ENCODE data around the gene SMARCA2.

Gene SMARCA2

DNA sequence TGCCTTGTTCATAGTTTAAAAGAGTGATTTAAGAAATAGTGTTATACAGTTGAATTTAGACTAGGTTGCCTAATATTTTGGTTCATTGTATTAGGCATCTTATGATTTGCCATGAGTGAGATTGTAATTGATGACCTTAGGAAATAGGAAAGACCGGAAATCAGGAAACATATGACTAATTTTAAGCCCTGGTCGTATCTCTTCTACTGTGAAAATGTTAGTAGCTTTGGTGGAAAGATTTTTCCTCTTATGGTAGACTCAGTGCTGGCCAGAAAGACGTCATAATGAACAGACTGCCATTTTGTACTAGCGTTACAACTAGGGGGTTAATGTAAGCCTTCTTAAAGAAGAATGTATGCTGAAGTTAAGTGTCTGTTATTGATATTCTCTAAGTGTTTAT lies 21.7 kb downstream of the SMARCA2 start:
- no peak overlapping the region for H3K9ac ChIP-seq (ENCODE audit: low read depth in 1 of 2, low read length in 2 of 2)
- peaks cover 39 to 50% of the 10 kb centered on the region in 2 donors for H3K36me3 ChIP-seq (ENCODE audit: control insufficient read depth in 2 of 2, insufficient read depth in 2 of 2, low read length in 2 of 2)
- no peaks in the 10 kb centered on the region for H3K9me3 ChIP-seq (ENCODE audit: control insufficient read depth in 2 of 2, low read length in 2 of 2)
- H3K4me3 ChIP-seq (ENCODE audit: low read length in 2 of 2): no peak overlapping the region
- no peak overlapping the region for H3K27ac ChIP-seq (ENCODE audit: low read depth in 2 of 2, low read length in 2 of 2)
- H3K4me1 ChIP-seq (ENCODE audit: control insufficient read depth in 2 of 2, insufficient read depth in 2 of 2, low read length in 2 of 2): no peaks in the 10 kb centered on the region
- H3K27me3 ChIP-seq (ENCODE audit: control insufficient read depth in 2 of 2, insufficient read depth in 2 of 2, low read length in 2 of 2): no peaks in the 10 kb centered on the region

DNA sequence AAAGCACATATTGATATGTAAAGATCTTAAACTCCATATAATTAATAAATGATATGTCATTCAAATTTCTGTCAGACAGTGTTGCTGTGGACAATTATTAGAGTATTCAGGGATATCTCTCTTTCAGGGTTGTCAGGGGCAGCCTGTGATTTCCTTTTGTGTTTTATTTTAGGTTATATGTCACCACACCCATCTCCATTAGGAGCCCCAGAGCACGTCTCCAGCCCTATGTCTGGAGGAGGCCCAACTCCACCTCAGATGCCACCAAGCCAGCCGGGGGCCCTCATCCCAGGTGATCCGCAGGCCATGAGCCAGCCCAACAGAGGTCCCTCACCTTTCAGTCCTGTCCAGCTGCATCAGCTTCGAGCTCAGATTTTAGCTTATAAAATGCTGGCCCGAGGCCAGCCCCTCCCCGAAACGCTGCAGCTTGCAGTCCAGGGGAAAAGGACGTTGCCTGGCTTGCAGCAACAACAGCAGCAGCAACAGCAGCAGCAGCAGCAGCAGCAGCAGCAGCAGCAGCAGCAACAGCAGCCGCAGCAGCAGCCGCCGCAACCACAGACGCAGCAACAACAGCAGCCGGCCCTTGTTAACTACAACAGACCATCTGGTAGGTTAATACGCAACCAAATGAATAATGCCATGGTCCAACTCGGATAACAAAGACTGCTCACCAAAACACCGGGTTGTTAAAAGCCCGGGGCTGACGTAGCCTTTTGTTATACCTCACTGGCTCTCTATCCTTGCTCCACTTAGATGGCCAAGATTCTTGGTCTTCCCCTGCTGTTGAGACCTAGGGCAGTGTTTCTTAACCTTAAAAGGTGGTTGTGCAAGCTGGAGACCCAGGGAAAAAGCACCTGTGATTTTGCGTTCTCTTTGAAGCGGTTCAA lies 24.4 kb downstream of the SMARCA2 start:
- Histone ChIP-seq H3K4me1 (ENCODE audit: control insufficient read depth in 2 of 2, insufficient read depth in 2 of 2, low read length in 2 of 2) (no peaks in the 10 kb centered on the region), H3K27ac (ENCODE audit: low read depth in 2 of 2, low read length in 2 of 2) (no peak overlapping the region), H3K36me3 (ENCODE audit: control insufficient read depth in 2 of 2, insufficient read depth in 2 of 2, low read length in 2 of 2) (peaks cover 25 to 38% of the 10 kb centered on the region in 2 donors), H3K9me3 (ENCODE audit: control insufficient read depth in 2 of 2, low read length in 2 of 2) (no peaks in the 10 kb centered on the region), H3K27me3 (ENCODE audit: control insufficient read depth in 2 of 2, insufficient read depth in 2 of 2, low read length in 2 of 2) (no peaks in the 10 kb centered on the region), H3K9ac (ENCODE audit: low read depth in 1 of 2, low read length in 2 of 2) (no peak overlapping the region), H3K4me3 (ENCODE audit: low read length in 2 of 2) (no peak overlapping the region)

DNA sequence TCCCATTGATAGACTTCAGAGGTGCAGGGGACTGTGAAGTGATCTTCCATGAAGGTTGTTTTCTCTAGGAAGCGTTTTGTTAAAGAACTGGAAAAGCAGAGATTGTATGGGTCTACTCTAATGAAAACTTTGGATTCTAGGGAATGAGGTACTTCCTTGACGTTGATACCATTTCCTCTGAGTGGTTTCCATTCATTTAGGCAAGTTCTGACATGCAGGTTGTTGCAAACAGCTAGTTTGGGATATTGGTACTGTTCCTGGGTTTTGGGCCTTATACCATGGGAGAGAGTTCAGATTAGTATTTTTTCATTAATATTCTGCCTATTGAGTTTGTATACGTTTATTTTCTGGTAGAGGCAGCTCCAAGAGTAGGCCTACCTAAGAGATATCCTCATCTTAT lies 25.7 kb downstream of the SMARCA2 start:
- H3K27me3 ChIP-seq (ENCODE audit: control insufficient read depth in 2 of 2, insufficient read depth in 2 of 2, low read length in 2 of 2): no peaks in the 10 kb centered on the region
- no peak overlapping the region for H3K9ac ChIP-seq (ENCODE audit: low read depth in 1 of 2, low read length in 2 of 2)
- no peaks in the 10 kb centered on the region for H3K4me1 ChIP-seq (ENCODE audit: control insufficient read depth in 2 of 2, insufficient read depth in 2 of 2, low read length in 2 of 2)
- no peaks in the 10 kb centered on the region for H3K9me3 ChIP-seq (ENCODE audit: control insufficient read depth in 2 of 2, low read length in 2 of 2)
- H3K36me3 ChIP-seq (ENCODE audit: control insufficient read depth in 2 of 2, insufficient read depth in 2 of 2, low read length in 2 of 2): peaks cover 25 to 41% of the 10 kb centered on the region in 2 donors
- no peak overlapping the region for H3K27ac ChIP-seq (ENCODE audit: low read depth in 2 of 2, low read length in 2 of 2)
- no peak overlapping the region for H3K4me3 ChIP-seq (ENCODE audit: low read length in 2 of 2)

DNA sequence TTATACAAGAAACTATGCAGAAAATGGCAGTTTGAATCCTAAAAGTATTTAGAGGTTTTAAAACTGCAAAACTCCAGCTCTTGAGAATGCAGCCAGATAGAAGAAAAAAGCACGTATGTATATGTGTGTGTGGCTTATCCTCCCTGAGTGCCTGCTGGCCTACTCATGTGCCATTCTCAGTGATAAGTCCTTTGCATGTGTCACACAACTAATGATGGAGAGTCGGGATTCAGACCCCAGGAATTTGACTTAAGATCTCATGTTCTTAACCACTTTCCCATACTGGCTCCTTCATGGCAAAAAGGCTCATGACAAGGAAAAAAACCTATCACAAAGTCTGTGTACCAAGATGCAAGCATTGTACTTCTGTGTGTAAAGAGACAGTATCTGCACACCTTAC lies 26.6 kb downstream of the SMARCA2 start:
- no peak overlapping the region for H3K4me3 ChIP-seq (ENCODE audit: low read length in 2 of 2)
- H3K27ac ChIP-seq (ENCODE audit: low read depth in 2 of 2, low read length in 2 of 2): no peak overlapping the region
- no peaks in the 10 kb centered on the region for H3K27me3 ChIP-seq (ENCODE audit: control insufficient read depth in 2 of 2, insufficient read depth in 2 of 2, low read length in 2 of 2)
- H3K36me3 ChIP-seq (ENCODE audit: control insufficient read depth in 2 of 2, insufficient read depth in 2 of 2, low read length in 2 of 2): peaks cover 25 to 33% of the 10 kb centered on the region in 2 donors
- no peak overlapping the region for H3K9ac ChIP-seq (ENCODE audit: low read depth in 1 of 2, low read length in 2 of 2)
- no peaks in the 10 kb centered on the region for H3K9me3 ChIP-seq (ENCODE audit: control insufficient read depth in 2 of 2, low read length in 2 of 2)
- no peaks in the 10 kb centered on the region for H3K4me1 ChIP-seq (ENCODE audit: control insufficient read depth in 2 of 2, insufficient read depth in 2 of 2, low read length in 2 of 2)

DNA sequence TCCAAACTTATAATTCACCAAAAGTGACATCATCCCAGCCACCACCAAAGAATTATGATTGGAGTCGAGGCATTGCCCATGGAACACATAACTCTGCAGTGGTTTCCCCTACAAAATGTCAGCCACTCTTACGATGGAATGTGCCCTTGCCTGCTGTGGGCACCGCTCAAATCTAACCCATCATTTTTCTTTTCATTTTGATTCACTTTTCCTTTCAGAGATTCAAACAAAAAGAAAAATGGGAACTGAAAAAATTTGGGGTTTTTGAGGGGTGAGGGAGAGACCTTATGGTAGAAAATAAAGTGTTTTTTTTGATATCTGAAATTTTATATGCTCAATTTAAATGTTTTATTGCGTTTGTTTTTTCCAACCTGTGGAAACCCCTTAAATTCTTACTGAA lies 28.1 kb downstream of the SMARCA2 start:
- H3K27ac ChIP-seq (ENCODE audit: low read depth in 2 of 2, low read length in 2 of 2): no peak overlapping the region
- H3K9me3 ChIP-seq (ENCODE audit: control insufficient read depth in 2 of 2, low read length in 2 of 2): no peaks in the 10 kb centered on the region
- no peaks in the 10 kb centered on the region for H3K4me1 ChIP-seq (ENCODE audit: control insufficient read depth in 2 of 2, insufficient read depth in 2 of 2, low read length in 2 of 2)
- peaks cover 34 to 41% of the 10 kb centered on the region in 2 donors for H3K36me3 ChIP-seq (ENCODE audit: control insufficient read depth in 2 of 2, insufficient read depth in 2 of 2, low read length in 2 of 2)
- no peak overlapping the region for H3K4me3 ChIP-seq (ENCODE audit: low read length in 2 of 2)
- H3K27me3 ChIP-seq (ENCODE audit: control insufficient read depth in 2 of 2, insufficient read depth in 2 of 2, low read length in 2 of 2): no peaks in the 10 kb centered on the region
- H3K9ac ChIP-seq (ENCODE audit: low read depth in 1 of 2, low read length in 2 of 2): no peak overlapping the region

DNA sequence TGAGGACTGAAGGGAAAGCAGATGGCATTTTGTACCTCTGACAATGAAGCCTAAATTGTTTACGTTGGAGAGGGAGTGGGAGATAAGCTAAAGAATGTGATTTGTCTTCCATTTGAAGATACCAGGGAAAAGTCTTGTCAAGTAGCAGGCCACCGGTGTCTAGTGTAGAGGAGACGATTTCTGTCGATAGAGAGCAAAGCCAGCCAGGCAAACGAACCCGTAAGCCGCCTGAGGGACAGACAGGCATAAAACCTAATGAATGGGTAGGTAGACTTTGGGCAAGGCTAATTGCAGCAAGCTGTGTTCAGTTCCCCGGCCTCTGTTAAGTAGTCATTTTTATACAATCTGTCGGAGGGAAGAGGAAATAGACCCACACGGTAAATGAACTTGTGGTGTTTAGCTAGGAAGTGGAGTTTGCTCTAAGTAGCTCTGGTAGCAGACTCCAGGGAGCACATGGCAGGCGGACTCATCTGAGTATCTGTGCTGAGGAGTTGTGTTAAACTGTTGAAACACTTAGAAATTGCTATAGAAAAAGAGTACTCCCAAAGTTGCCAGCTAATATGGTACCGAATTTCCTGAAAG lies 28.8 kb downstream of the SMARCA2 start:
- H3K9ac ChIP-seq (ENCODE audit: low read depth in 1 of 2, low read length in 2 of 2): no peak overlapping the region
- peaks cover 35 to 37% of the 10 kb centered on the region in 2 donors for H3K36me3 ChIP-seq (ENCODE audit: control insufficient read depth in 2 of 2, insufficient read depth in 2 of 2, low read length in 2 of 2)

DNA sequence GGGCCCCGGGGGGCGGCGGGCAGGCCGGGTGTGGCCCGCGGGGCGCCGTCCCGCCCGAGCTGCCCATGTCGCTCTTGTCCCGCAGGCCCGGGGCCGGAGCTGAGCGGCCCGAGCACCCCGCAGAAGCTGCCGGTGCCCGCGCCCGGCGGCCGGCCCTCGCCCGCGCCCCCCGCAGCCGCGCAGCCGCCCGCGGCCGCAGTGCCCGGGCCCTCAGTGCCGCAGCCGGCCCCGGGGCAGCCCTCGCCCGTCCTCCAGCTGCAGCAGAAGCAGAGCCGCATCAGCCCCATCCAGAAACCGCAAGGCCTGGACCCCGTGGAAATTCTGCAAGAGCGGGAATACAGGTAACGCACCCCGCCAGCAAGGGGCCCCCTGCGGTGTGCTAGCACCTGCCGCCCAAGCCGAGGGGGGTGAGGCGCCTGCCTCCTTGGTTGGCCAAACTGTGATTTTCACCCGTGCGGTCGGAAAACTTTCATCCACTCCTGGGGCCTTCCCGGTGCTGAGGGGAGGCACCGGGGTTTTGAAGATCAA lies 32.1 kb downstream of the SMARCA2 start:
- no peak overlapping the region for H3K4me3 ChIP-seq (ENCODE audit: low read length in 2 of 2)
- no peaks in the 10 kb centered on the region for H3K27me3 ChIP-seq (ENCODE audit: control insufficient read depth in 2 of 2, insufficient read depth in 2 of 2, low read length in 2 of 2)
- no peak overlapping the region for H3K27ac ChIP-seq (ENCODE audit: low read depth in 2 of 2, low read length in 2 of 2)
- no peaks in the 10 kb centered on the region for H3K4me1 ChIP-seq (ENCODE audit: control insufficient read depth in 2 of 2, insufficient read depth in 2 of 2, low read length in 2 of 2)
- H3K9ac ChIP-seq (ENCODE audit: low read depth in 1 of 2, low read length in 2 of 2): no peak overlapping the region
- H3K9me3 ChIP-seq (ENCODE audit: control insufficient read depth in 2 of 2, low read length in 2 of 2): no peaks in the 10 kb centered on the region
- peaks cover 13 to 17% of the 10 kb centered on the region in 2 donors for H3K36me3 ChIP-seq (ENCODE audit: control insufficient read depth in 2 of 2, insufficient read depth in 2 of 2, low read length in 2 of 2)

More for the DNA sequence above, 28.8 kb downstream of the SMARCA2 start:
- H3K9me3 ChIP-seq (ENCODE audit: control insufficient read depth in 2 of 2, low read length in 2 of 2): no peaks in the 10 kb centered on the region
- H3K27me3 ChIP-seq (ENCODE audit: control insufficient read depth in 2 of 2, insufficient read depth in 2 of 2, low read length in 2 of 2): no peaks in the 10 kb centered on the region
- no peaks in the 10 kb centered on the region for H3K4me1 ChIP-seq (ENCODE audit: control insufficient read depth in 2 of 2, insufficient read depth in 2 of 2, low read length in 2 of 2)
- no peak overlapping the region for H3K4me3 ChIP-seq (ENCODE audit: low read length in 2 of 2)
- H3K27ac ChIP-seq (ENCODE audit: low read depth in 2 of 2, low read length in 2 of 2): no peak overlapping the region

DNA sequence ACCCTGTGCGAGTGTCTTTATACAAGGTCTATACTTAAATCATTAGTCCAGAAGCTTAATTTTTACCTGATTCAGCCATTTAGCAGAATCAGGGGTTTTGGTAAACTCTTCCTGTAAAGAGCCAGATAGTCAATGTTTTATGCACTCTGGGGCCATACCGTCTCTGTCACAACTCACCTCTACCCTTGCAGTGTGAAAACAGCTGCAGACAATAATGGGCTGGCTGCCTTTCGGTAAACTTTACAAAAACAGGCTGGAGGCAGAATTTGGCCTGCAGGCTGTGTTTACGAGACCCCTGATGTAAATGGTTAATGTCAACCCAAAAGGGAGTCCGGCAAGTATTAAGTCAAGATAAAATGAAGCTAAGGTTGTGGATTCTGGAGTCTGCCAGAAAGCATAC lies 32.8 kb downstream of the SMARCA2 start:
- Histone ChIP-seq H3K4me3 (ENCODE audit: low read length in 2 of 2) (no peak overlapping the region), H3K27ac (ENCODE audit: low read depth in 2 of 2, low read length in 2 of 2) (no peak overlapping the region), H3K36me3 (ENCODE audit: control insufficient read depth in 2 of 2, insufficient read depth in 2 of 2, low read length in 2 of 2) (peaks cover 11 to 17% of the 10 kb centered on the region in 2 donors), H3K4me1 (ENCODE audit: control insufficient read depth in 2 of 2, insufficient read depth in 2 of 2, low read length in 2 of 2) (no peaks in the 10 kb centered on the region), H3K9me3 (ENCODE audit: control insufficient read depth in 2 of 2, low read length in 2 of 2) (no peaks in the 10 kb centered on the region), H3K27me3 (ENCODE audit: control insufficient read depth in 2 of 2, insufficient read depth in 2 of 2, low read length in 2 of 2) (no peaks in the 10 kb centered on the region), H3K9ac (ENCODE audit: low read depth in 1 of 2, low read length in 2 of 2) (no peak overlapping the region)

DNA sequence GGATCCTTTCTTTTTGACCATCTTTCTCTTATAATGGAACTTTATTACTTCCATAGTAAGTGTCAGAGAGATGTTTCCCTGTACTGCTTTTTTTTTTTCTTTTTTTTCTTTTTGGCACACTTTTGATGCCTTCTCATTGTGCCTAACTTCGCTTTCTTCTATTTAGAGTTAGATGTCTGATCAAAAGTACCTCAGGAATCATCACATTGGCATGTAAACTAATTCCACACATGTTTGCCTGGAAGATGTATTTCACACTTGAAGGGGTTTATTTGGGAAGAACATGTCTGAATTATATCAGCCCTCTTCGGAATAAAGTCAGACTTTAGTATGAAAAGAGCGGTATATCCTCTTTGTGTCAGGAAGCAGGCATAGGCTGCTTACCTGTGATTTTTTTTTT lies 35.1 kb downstream of the SMARCA2 start:
- H3K27ac ChIP-seq (ENCODE audit: low read depth in 2 of 2, low read length in 2 of 2): no peak overlapping the region
- peaks cover 11 to 20% of the 10 kb centered on the region in 2 donors for H3K36me3 ChIP-seq (ENCODE audit: control insufficient read depth in 2 of 2, insufficient read depth in 2 of 2, low read length in 2 of 2)
- no peaks in the 10 kb centered on the region for H3K9me3 ChIP-seq (ENCODE audit: control insufficient read depth in 2 of 2, low read length in 2 of 2)
- no peak overlapping the region for H3K9ac ChIP-seq (ENCODE audit: low read depth in 1 of 2, low read length in 2 of 2)
- H3K4me1 ChIP-seq (ENCODE audit: control insufficient read depth in 2 of 2, insufficient read depth in 2 of 2, low read length in 2 of 2): no peaks in the 10 kb centered on the region
- no peak overlapping the region for H3K4me3 ChIP-seq (ENCODE audit: low read length in 2 of 2)
- no peaks in the 10 kb centered on the region for H3K27me3 ChIP-seq (ENCODE audit: control insufficient read depth in 2 of 2, insufficient read depth in 2 of 2, low read length in 2 of 2)

All from mucosa of rectum (tissue), 2 donors.